Measurements from ENCODE around the gene LIN9. TPM values are rescaled to one million over a fixed set of nuclear protein-coding genes. Genes with fewer than 3 reads are reported as not detected.
A peak's percentile ranks its signal among the peaks of the same experiment; 100 is the strongest.
"Not testable (repeated sequence)": the region's sequence is repeated elsewhere in the genome, so short reads cannot be mapped to it uniquely, and the experiment has no call there.

The LIN9 gene
- total RNA-seq, 1 donor from 2014 or later: 2.1 TPM

DNA sequence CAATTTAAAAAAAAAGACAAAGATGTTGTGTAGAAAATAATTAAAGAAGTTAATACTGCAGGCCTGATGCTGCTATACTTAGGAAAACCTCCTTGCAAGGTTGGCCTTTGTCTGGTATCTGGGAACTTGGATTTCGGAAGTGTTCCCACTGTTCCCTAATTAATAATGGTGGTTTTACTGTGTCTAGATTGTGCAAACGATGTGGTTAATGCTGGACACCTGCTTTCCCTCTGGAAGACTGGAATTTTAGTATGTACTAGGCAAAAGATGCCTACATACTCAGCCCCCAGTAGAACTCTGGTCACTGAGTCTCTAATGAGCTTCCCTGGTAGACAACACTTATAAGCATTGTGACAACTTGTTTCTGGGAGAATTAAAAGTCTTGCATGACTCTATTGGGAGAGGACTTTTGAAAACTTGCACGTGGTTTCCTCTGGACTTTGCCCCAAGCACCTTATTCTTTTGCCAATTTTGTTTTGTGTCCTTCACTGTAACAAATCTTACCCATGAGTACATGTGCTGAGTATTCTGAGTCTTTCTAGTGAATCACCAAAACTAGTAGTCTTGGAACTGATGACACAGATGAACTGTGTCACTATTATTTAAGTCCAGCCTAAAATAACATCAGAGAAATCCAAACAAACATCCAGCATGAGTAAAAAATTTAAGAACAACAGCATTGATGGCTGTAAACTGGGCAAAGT, 40.4 kb downstream of the LIN9 start:
- Mint-ChIP-seq H3K27ac (ENCODE audit: unreplicated experiment) (no peak overlapping the region), H3K4me1 (ENCODE audit: low read depth) (peaks cover 12% of the 10 kb centered on the region)

DNA sequence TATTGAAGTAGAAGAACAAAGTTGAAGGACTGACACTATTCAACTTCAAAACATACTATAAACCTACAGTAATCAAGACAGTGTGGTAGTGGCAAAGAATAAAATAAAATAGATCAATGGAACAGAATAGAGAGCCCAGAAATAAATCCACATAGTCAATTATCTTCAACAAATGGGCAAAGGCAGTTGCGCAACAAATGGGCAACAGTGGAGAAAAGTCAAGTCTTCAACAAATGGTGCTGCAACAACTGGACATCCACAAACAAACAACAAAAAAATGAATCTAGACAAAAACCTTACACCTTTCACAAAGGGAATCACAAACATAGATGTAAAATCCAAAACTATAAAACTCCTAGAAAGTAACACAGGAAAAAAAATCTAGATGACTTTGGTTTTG, 47.1 kb downstream of the LIN9 start:
- Mint-ChIP-seq H3K27me3 (ENCODE audit: low read depth) (no peaks in the 10 kb centered on the region), H3K4me1 (ENCODE audit: low read depth) (no peaks in the 10 kb centered on the region), H3K27ac (ENCODE audit: unreplicated experiment) (no peak overlapping the region), H3K36me3 (ENCODE audit: low read depth) (peaks cover 19% of the 10 kb centered on the region), H3K9me3 (ENCODE audit: low read depth) (peaks cover 28% of the 10 kb centered on the region), H3K4me3 (ENCODE audit: unreplicated experiment) (no peak overlapping the region)
- DNase-seq (ENCODE audit: low spot score): no peak
- TF ChIP-seq, protein P1, sequence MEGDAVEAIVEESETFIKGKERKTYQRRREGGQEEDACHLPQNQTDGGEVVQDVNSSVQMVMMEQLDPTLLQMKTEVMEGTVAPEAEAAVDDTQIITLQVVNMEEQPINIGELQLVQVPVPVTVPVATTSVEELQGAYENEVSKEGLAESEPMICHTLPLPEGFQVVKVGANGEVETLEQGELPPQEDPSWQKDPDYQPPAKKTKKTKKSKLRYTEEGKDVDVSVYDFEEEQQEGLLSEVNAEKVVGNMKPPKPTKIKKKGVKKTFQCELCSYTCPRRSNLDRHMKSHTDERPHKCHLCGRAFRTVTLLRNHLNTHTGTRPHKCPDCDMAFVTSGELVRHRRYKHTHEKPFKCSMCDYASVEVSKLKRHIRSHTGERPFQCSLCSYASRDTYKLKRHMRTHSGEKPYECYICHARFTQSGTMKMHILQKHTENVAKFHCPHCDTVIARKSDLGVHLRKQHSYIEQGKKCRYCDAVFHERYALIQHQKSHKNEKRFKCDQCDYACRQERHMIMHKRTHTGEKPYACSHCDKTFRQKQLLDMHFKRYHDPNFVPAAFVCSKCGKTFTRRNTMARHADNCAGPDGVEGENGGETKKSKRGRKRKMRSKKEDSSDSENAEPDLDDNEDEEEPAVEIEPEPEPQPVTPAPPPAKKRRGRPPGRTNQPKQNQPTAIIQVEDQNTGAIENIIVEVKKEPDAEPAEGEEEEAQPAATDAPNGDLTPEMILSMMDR (IDR thresholded peaks at IDR 0.05): no peak

More for the DNA sequence above, 40.4 kb downstream of the LIN9 start:
- DNase-seq (ENCODE audit: low spot score): no peak
- Mint-ChIP-seq H3K27me3 (ENCODE audit: low read depth) (no peaks in the 10 kb centered on the region), H3K36me3 (ENCODE audit: low read depth) (no peaks in the 10 kb centered on the region), H3K4me3 (ENCODE audit: unreplicated experiment) (no peak overlapping the region), H3K9me3 (ENCODE audit: low read depth) (no peaks in the 10 kb centered on the region)
- TF ChIP-seq, protein P1 (IDR thresholded peaks at IDR 0.05): no peak

DNA sequence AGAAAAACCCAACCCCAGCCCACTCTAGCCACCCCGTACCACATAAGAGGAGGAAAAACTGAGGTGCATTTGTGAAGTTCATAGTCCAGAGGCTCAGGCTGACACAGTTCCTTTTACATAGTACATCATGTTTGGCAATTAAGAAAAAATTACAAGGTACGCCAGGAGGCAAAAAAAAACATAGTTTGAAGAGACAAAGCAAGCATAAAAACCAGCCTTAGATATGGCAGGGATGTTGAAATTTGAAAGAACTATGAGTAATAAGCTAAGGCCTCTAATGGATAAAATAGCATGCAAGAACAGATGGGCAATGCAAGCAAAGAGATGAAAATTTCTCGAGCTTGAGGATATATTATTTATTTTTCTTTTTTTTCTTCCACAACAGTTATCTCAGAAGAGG, 53.6 kb downstream of the LIN9 start:
- DNase-seq (ENCODE audit: low spot score): no peak
- H3K4me1 Mint-ChIP-seq (ENCODE audit: low read depth): no peaks in the 10 kb centered on the region
- TF ChIP-seq, protein P1 (IDR thresholded peaks at IDR 0.05): no peak
- H3K27ac Mint-ChIP-seq (ENCODE audit: unreplicated experiment): no peak overlapping the region
- H3K27me3 Mint-ChIP-seq (ENCODE audit: low read depth): no peaks in the 10 kb centered on the region
- peaks cover 8% of the 10 kb centered on the region for H3K36me3 Mint-ChIP-seq (ENCODE audit: low read depth)
- peaks cover 12% of the 10 kb centered on the region for H3K9me3 Mint-ChIP-seq (ENCODE audit: low read depth)
- no peak overlapping the region for H3K4me3 Mint-ChIP-seq (ENCODE audit: unreplicated experiment)

DNA sequence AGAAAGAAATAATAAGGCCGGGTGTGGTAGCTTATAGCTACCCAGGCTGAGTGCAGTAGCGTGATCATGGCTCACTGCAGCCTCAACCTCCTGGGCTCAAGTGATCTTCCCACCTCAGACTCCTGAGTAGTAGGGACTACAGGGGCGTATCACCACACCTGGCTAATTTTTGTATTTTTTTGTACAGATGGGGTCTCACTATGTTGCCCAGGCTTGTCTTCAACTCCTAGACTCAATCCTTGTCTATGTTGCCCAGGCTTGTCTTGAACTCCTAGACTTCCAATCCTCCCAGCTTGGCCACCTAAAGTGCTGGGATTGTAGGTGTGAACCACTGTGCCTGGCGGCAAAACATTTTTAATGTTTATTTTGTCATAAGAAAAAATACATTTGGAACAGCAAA, 55.0 kb downstream of the LIN9 start:
- Mint-ChIP-seq H3K36me3 (ENCODE audit: low read depth) (no peaks in the 10 kb centered on the region), H3K9me3 (ENCODE audit: low read depth) (no peaks in the 10 kb centered on the region), H3K4me1 (ENCODE audit: low read depth) (no peaks in the 10 kb centered on the region), H3K27me3 (ENCODE audit: low read depth) (no peaks in the 10 kb centered on the region), H3K27ac (ENCODE audit: unreplicated experiment) (no peak overlapping the region), H3K4me3 (ENCODE audit: unreplicated experiment) (no peak overlapping the region)
- no peak for DNase-seq (ENCODE audit: low spot score)
- TF ChIP-seq, protein P1 (IDR thresholded peaks at IDR 0.05): no peak

DNA sequence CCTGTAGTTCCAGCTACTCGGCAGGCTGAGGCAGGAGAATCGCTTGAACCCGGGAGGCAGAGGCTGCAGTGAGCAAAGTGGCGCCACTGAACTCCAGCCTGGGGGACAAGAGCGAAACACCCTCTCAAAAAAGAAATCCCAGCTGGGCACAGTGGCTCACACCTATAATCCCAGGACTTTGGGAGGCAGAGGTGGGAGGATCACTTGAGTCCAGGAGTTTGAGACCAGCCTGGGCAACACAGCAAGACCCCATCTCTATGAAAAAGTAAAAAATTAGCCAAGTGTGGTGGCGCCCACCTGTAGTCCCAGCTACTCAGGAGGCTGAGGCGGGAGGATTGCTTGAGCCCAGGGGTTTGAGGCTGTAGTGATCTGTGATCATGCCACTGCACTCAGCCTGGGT, 56.1 kb downstream of the LIN9 start:
- not testable (repeated sequence) for H3K27ac Mint-ChIP-seq (ENCODE audit: unreplicated experiment); H3K27me3 Mint-ChIP-seq (ENCODE audit: low read depth); H3K4me1 Mint-ChIP-seq (ENCODE audit: low read depth); H3K9me3 Mint-ChIP-seq (ENCODE audit: low read depth); H3K36me3 Mint-ChIP-seq (ENCODE audit: low read depth); H3K4me3 Mint-ChIP-seq (ENCODE audit: unreplicated experiment)
- DNase-seq (ENCODE audit: low spot score): peak; percentile 48

DNA sequence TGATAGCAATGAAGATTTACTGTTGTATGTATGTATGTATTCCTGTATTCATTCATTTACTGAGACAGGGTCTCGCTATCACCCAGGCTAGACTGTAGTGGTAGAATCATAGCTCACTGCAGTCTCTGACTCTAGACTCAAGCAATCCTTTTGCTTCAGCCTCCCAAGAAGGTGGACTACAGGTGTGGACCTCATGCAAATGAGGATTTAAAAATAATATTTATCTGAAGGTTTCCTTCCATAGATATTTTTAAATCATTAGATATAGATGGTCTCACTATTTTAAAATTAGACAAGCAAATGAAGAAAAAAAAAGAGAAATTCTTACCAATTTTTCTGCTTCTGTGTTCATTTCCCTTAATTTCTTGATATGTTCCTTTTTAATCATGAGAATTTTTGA, 58.5 kb downstream of the LIN9 start:
- no peaks in the 10 kb centered on the region for H3K27me3 Mint-ChIP-seq (ENCODE audit: low read depth)
- no peak overlapping the region for H3K27ac Mint-ChIP-seq (ENCODE audit: unreplicated experiment)
- no peak overlapping the region for H3K4me3 Mint-ChIP-seq (ENCODE audit: unreplicated experiment)
- H3K36me3 Mint-ChIP-seq (ENCODE audit: low read depth): no peaks in the 10 kb centered on the region
- H3K4me1 Mint-ChIP-seq (ENCODE audit: low read depth): peaks cover 4% of the 10 kb centered on the region
- H3K9me3 Mint-ChIP-seq (ENCODE audit: low read depth): no peaks in the 10 kb centered on the region
- DNase-seq (ENCODE audit: low spot score): no peak
- TF ChIP-seq, protein P1 (IDR thresholded peaks at IDR 0.05): no peak

All from chondrocyte (in vitro differentiated cells).